ENCODE measurements around the gene ACSM6.

ACSM6 gene

DNA sequence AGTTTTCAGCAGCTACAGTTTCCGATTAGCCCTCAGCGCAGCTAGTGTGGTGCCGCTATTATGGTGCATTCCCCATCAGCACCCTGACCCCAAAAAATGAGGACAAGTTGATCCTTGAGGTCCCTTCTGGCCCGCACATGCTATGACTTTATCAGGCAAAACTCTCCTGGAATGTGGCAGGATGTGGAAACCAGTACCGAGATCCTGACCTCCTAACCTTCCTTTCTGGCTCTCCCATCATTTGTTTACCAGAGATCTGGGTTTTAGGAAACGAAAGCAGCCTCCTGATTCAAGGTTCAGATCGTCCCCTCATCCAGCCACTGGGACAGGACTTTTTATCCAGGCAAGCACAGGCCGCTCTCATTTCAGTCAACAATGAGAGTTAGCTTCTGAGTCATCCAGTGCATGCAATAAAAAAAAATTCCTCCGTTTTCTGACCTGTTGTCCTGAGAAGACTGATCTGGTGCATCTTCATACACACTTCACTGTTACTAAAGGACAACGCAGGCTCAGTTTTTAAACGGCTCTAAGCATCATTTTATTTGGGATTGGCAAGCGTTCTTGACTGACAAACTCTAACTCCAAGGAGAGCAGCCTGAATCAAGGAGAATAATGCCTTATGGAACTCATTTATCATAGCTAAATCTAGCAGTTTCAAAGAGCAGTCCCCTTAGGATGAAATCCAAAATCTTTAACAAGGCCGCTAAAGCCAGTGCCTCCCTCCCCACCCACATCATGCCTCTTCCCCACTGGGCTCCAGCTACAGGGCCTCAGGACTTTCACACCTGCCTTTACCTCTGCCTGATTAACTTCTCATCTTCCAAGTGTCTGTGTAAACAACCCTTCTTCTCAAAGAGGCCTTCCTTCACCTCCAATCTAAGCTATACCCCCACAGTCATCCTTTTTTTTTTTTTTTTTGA is 79.6 kb downstream of the ACSM6 start:
- no peak for DNase-seq (ENCODE audit: low read depth)

DNA sequence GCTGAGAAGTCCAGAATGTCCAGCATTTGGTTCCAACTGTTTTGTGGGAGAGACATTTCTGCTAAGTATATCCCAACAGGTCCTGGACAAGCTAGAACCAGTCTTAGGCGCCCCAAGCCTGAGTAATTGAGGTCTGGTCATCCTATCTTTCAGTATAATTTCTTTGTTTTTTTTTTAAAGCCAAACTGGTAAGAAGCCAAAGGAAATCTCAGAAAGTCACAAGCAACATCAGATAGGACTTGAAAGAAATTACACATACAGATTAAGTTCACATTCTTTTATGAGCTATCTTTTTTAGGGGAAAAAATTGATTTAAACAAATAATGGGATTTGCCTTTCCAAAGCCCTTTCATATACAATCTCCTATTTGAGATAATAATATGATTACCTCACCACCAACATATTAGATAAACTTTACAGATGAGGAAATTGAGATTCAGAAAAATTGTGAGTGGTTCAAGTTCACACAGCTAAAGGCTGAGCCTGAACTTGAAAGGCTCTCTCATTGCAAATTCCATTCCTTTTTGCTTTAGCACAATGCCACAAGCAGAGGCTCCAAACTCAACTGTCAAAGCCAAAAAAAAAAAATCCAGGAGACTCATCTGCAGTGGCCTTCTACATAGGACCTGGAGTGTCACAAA is 81.8 kb downstream of the ACSM6 start:
- DNase-seq (ENCODE audit: low read depth), result no peak

DNA sequence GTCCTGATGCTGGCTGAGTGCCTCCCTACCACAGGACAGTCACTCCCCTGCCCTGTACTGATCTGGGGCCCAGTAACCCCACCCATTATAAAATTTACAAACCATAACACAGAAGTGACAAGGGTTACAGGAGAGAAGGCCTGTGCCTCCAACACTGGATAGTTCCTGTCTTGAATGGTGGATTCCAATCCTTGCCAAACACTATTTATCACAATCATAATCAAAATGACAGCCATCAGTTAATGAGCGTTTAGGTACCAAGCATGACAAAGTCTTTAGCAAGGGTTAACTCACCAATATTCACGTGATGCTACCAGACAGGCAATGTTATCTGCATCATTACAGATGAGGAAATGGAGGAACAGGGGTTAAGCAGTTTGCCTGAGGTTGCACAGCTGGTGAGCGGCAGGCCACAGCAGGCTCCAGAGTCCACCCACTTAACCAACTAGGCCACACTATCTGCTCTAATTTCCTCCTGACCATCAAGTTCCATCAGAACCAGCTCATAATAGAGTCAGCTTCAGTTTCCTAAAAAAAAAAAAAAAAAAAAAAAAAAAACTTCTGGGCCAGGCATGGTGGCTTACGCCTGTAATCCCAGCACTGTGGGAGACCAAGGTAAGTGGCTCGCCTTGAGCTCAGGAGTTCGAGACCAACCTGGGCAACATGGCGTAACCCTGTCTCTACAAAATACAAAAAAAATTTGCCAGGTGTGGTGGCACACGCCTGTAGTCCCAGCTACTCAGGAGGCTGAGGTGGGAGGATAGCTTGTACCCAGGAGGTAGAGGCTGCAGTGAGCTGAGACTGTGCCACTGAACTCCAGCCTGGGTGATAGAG is 82.5 kb downstream of the ACSM6 start:
- no peak for DNase-seq (ENCODE audit: low read depth)

DNA sequence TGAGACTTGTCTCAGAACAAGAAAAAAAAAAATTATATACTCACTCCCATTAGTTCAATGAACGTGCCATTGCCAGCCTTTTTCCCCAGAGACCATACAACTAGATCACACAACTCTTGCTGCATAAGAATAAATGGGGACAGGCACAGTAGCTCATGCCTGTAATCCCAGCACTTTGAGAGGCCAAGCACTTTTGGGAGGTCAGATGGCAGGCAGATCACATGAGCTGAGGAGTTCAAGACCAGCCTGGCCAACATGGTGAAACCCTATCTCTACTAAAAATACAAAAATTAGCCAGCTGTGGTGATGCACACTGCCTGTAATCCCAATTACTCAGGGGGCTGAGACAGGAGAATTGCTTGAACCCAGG is 83.1 kb downstream of the ACSM6 start:
- no peak for DNase-seq (ENCODE audit: low read depth)

DNA sequence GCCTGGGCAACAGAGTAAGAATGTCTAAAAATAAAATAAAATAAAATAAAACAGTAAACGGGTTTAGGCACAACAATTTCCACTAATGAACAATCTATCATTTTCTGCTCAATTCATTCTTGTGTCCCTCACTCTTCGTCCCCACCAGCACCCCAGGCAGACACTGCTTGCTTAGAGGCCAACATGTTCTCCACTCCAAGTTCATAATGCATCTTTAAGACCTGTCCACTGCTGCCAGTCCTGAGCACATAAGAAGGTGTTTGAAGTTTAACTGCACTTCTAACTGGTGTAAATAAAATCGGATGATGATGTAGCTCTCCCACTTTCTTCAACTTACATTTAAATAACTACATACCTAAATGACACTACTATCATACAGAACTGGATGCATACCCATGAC is 83.6 kb downstream of the ACSM6 start:
- no peak for DNase-seq (ENCODE audit: low read depth)
